NCI-H446 (cell line): Measurements from ENCODE around the gene INKA2.

Experiments used
- DNase-seq, 2 experiments: peaks; one replicate each; lab custom pipeline; 2025; lab: John Stamatoyannopoulos, UW

The INKA2 gene

GRCh38 chr1:111704240-111704639, 35.0 kb downstream of the INKA2 start:
- DNase-seq: no peak

- DNase-seq: no peak
These were observed 36.6 kb downstream of the INKA2 start for GRCh38 chr1:111702504-111703050.

GRCh38 chr1:111699268-111699667, 39.9 kb downstream of the INKA2 start:
- DNase-seq: no peak

GRCh38 chr1:111696330-111696729, 42.9 kb downstream of the INKA2 start:
- DNase-seq: no peak

GRCh38 chr1:111695801-111696200, 43.4 kb downstream of the INKA2 start:
- no peak for DNase-seq

GRCh38 chr1:111691886-111692285, 47.3 kb downstream of the INKA2 start:
- no peak for DNase-seq

GRCh38 chr1:111690306-111690617, 48.9 kb downstream of the INKA2 start:
- peak; percentile 88 to 93 for DNase-seq
